Activated CD8-positive, alpha-beta T cell treated with anti-CD3 and anti-CD28 coated beads, Interleukin-2, amount 10 ng/mL, durations not matched to agents 7 days and 5 days (primary cell): ENCODE measurements around the gene CDKN2C. TPM values are rescaled to one million over a fixed set of nuclear protein-coding genes. Genes with fewer than 3 reads are reported as not detected.
"Not testable (repeated sequence)": the region's sequence is repeated elsewhere in the genome, so short reads cannot be mapped to it uniquely, and the experiment has no call there.

Source experiments
- ATAC-seq: fragments of 150-1000 bp; cut with Tn5 transposase; one replicate; pipeline ENCODE4 v1.10.0; 2021; ENCODE audit warnings: moderate library complexity
- CTCF ChIA-PET: fragments of 350-600 bp; sonication (Branson Sonifier 250); formaldehyde crosslinking; loops from one replicate; lab custom pipeline; 2021; ENCODE audit warnings: antibody characterized with exemption; lab: Charles Lee
- POLR2A ChIA-PET: fragments of 350-600 bp; sonication (Branson Sonifier 250); formaldehyde crosslinking; loops from one replicate; lab custom pipeline; 2021; ENCODE audit warnings: antibody characterized with exemption; lab: Charles Lee
- DNase-seq: peaks from one replicate; pipeline ENCODE4 v3.0.0-alpha.2; 2020
- H3K27ac Mint-ChIP-seq: one replicate; pipeline ENCODE4 v1.8.0; 2021; ENCODE audit warnings: mild to moderate bottlenecking, mixed read lengths
- H3K27me3 Mint-ChIP-seq: one replicate; pipeline ENCODE4 v1.8.0; 2021; ENCODE audit warnings: low read depth, mixed read lengths
- H3K36me3 Mint-ChIP-seq: one replicate; pipeline ENCODE4 v1.8.0; 2021; ENCODE audit warnings: low read depth, mixed read lengths
- H3K4me1 Mint-ChIP-seq: one replicate; pipeline ENCODE4 v1.8.0; 2021; ENCODE audit warnings: low read depth, mixed read lengths
- H3K4me3 Mint-ChIP-seq: one replicate; pipeline ENCODE4 v1.8.0; 2021; ENCODE audit warnings: mild to moderate bottlenecking, mixed read lengths
- H3K9me3 Mint-ChIP-seq: one replicate; pipeline ENCODE4 v1.8.0; 2022; ENCODE audit warnings: mixed read lengths; ENCODE audit not compliant: insufficient read depth
- total RNA-seq, 2 experiments: library from RNA; stranded (reverse); gene quantifications; one replicate each; pipeline ENCODE4 v1.2.3, GENCODE V29; 2021

Gene CDKN2C
- total RNA-seq, 2 experiments from 2014 or later: 82.0 to 82.5 TPM

GRCh38 chr1:51000651-51001050, 30.6 kb downstream of the CDKN2C start:
- peaks cover 2% of the 10 kb centered on the region for H3K27me3 Mint-ChIP-seq
- H3K4me3 Mint-ChIP-seq: no peak overlapping the region
- POLR2A ChIA-PET: no interaction called here

DNA sequence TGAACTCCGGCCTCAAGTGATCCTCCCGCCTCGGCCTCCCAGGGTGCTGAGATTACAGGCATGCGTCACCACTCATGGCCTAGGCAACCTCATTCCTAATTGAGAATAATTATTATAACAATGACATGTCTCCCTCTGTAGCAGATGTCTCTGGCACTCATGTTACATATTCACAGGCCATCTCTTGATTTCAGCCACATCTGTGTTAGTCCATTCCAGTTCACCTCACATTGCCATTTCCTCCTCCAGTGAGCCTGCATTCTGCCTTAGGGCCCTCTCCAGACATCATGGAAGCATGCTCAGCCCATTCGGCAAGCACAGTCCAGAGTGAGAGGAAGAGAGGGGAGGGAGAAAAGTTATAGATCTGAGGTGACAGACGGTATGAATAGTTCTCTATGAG, 32.5 kb downstream of the CDKN2C start:
- H3K27ac Mint-ChIP-seq: no peak overlapping the region
- H3K4me1 Mint-ChIP-seq: no peaks in the 10 kb centered on the region
- ChIA-PET CTCF (interaction anchor here (0.6 kb wide), 1 partner anchor 14 kb away, joined by 3 read pairs; no protein-coding TSS in a partner anchor), POLR2A (no interaction called here)
- H3K27me3 Mint-ChIP-seq: peaks cover 2% of the 10 kb centered on the region
- no peak overlapping the region for H3K4me3 Mint-ChIP-seq
- DNase-seq (no peak), ATAC-seq (no peak)
- H3K36me3 Mint-ChIP-seq: peaks cover 11% of the 10 kb centered on the region
- peaks cover 4% of the 10 kb centered on the region for H3K9me3 Mint-ChIP-seq

More at GRCh38 chr1:51000651-51001050, 30.6 kb downstream of the CDKN2C start:
- CTCF ChIA-PET: no interaction called here
- DNase-seq (no peak), ATAC-seq (no peak)
- Mint-ChIP-seq H3K9me3 (no peaks in the 10 kb centered on the region), H3K36me3 (peaks cover 9% of the 10 kb centered on the region), H3K27ac (no peak overlapping the region), H3K4me1 (no peaks in the 10 kb centered on the region)

DNA sequence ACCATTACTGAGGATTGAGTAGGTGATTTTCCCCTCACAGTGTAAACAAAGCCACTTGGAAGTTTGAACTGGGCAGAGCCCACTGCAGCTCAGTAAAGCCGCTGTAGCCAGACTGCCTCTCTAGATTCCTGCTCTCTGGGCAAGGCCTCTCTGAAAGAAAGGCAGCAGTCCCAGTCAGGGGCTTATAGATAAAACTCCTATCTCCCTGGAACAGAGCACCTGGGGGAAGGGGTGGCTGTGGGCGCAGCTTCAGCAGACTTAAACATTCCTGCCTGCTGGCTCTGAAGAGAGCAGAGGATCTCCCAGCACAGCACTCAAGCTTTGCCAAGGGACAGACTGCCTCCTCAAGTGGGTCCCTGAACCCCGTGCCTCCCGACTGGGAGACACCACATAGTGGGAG, 35.5 kb downstream of the CDKN2C start:
- H3K4me1 Mint-ChIP-seq, H3K4me3 Mint-ChIP-seq, H3K27ac Mint-ChIP-seq, DNase-seq, CTCF ChIA-PET, H3K27me3 Mint-ChIP-seq, ATAC-seq: not testable (repeated sequence)
- H3K36me3 Mint-ChIP-seq: peaks cover 11% of the 10 kb centered on the region
- H3K9me3 Mint-ChIP-seq: peaks cover 11% of the 10 kb centered on the region
- POLR2A ChIA-PET: interaction anchor here (1.3 kb wide), 1 partner anchor 27 kb away, joined by 3 read pairs; no protein-coding TSS in a partner anchor

DNA sequence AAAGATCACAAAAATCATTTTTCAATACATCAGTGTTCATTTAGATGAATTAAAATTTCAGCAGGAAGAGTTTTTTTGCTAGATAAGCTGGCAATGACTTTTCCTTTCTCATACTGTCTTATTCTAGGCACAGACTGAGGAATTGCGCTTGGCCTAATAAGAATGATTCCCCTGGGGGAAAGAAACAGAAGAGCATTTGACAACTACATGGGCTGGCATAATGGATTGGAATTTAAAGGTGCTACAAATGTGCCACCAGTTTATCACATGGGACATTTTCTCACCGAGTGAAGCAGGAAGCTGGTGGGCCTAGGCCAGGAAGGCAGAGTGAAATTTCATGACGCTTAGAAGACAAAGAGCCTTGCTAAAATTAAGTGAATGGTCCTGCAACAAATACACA, 39.3 kb downstream of the CDKN2C start:
- H3K27ac Mint-ChIP-seq: no peak overlapping the region
- H3K4me3 Mint-ChIP-seq: no peak overlapping the region
- ATAC-seq (no peak), DNase-seq (no peak)
- no peaks in the 10 kb centered on the region for H3K4me1 Mint-ChIP-seq
- peaks cover 4% of the 10 kb centered on the region for H3K36me3 Mint-ChIP-seq
- H3K27me3 Mint-ChIP-seq: peaks cover 4% of the 10 kb centered on the region
- peaks cover 11% of the 10 kb centered on the region for H3K9me3 Mint-ChIP-seq
- POLR2A ChIA-PET: no interaction called here
- CTCF ChIA-PET: no interaction called here

DNA sequence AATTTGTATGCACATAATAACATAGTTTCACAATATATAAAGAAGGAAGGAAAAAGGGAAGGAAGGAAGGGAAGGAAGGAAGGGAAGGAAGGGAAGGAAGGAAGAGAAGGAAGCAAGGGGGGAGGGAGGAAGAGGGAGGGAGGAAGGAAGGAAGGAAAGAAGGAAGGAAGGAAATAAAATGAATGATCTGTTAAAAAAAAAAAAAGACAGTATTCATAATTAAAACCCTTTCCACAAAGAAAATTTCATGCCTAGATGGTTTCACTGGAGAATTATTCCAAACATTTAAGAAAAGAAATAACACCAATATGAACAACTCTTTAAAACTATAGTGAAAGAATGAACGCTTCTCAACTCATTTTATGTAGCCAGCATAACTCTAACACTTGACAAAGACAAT, 44.8 kb downstream of the CDKN2C start:
- no peaks in the 10 kb centered on the region for H3K36me3 Mint-ChIP-seq
- H3K4me3 Mint-ChIP-seq: no peak overlapping the region
- no peak overlapping the region for H3K27ac Mint-ChIP-seq
- no peak for DNase-seq
- ATAC-seq: no peak
- POLR2A ChIA-PET: no interaction called here
- H3K27me3 Mint-ChIP-seq: peaks cover 15% of the 10 kb centered on the region
- H3K9me3 Mint-ChIP-seq: no peaks in the 10 kb centered on the region
- H3K4me1 Mint-ChIP-seq: no peaks in the 10 kb centered on the region
- CTCF ChIA-PET: no interaction called here

DNA sequence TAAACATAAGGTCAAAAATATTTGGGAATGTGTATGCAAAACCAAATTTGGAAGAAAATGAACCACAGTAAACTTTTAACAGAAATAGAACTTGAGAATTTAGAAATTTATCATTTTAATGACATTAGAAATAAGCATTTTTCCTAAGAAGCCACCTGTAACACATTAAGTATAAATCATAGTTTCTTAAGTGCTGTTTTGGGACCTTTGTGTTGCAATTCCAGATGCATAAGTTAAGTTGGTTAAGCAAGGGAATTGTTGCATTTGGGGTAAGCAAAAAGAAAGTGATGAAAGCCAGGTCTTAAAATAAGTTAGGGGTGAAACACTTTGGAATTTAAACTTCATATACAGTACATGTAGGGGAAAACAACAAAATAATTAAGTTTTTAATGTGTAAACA, 49.8 kb downstream of the CDKN2C start:
- ChIA-PET POLR2A (no interaction called here), CTCF (no interaction called here)
- Mint-ChIP-seq H3K4me1 (no peaks in the 10 kb centered on the region), H3K27ac (no peak overlapping the region), H3K9me3 (no peaks in the 10 kb centered on the region), H3K27me3 (peaks cover 25% of the 10 kb centered on the region), H3K4me3 (no peak overlapping the region), H3K36me3 (no peaks in the 10 kb centered on the region)
- ATAC-seq (no peak), DNase-seq (no peak)

Other genes starting within 250 kb of the CDKN2C start
- 100 to 1,000 TPM in 1 of 2 experiments, 10 to 100 TPM in 1; 95.6 to 104 TPM for gene FAF1, start 10.0 kb upstream of the CDKN2C start, total RNA-seq
- gene C1orf185, start 132.0 kb downstream of the CDKN2C start, total RNA-seq: not detected